Endothelial cell of umbilical vein (primary cell): ENCODE results near the gene LPIN2. TPM values are rescaled to one million over a fixed set of nuclear protein-coding genes. Genes with fewer than 3 reads are reported as not detected.

ENCODE experiments used
- BruUV-seq: library from RNA; stranded (reverse); fragments of 400-500 nt; replicated peaks from 2 replicates; lab custom pipeline; 2021; lab: Mats Ljungman, UMichigan
- CTCF ChIA-PET: fragments of 300-600, 350-600 bp; sonication (Branson Sonifier 250); formaldehyde crosslinking; loops from one replicate; lab custom pipeline; 2021; ENCODE audit warnings: antibody characterized with exemption, inconsistent platforms; lab: Charles Lee
- POLR2A ChIA-PET: fragments of 300-600, 350-600 bp; sonication (Branson Sonifier 250); formaldehyde crosslinking; loops from one replicate; lab custom pipeline; 2021; ENCODE audit warnings: antibody characterized with exemption, inconsistent platforms; lab: Charles Lee
- DNase-seq: peaks from one replicate; pipeline ENCODE4 v3.0.0-alpha.2; 2011; ENCODE audit warnings: low read depth, low spot score
- FAIRE-seq: peaks from 2 replicates; lab custom pipeline; 2011; peaks lifted over from hg19 to GRCh38; lab: Jason Lieb, UNC
- H2AFZ ChIP-seq: 2 replicates; pipeline ENCODE4 v1.6.0; 2012; ENCODE audit warnings: low read depth, low read length, control low read depth, inconsistent platforms
- H3K27ac ChIP-seq: 2 replicates; pipeline ENCODE4 v1.5.1; 2011; ENCODE audit warnings: low read depth, mild to moderate bottlenecking, control low read depth, low read length, moderate library complexity; ENCODE audit not compliant: insufficient read depth
- H3K27me3 ChIP-seq, 2 experiments: 2 replicates each; pipeline versions ENCODE4 v1.6.0 to v1.6.1; 2011; ENCODE audit warnings: low read length in 2 of 2, mixed read lengths in 1 of 2; ENCODE audit not compliant: control insufficient read depth in 2 of 2, insufficient read depth in 2 of 2
- H3K36me3 ChIP-seq, 2 experiments: 2 replicates in 1 of 2; 3 replicates in 1 of 2; pipeline ENCODE4 v1.5.1; 2011; ENCODE audit warnings: low read length in 2 of 2, mild to moderate bottlenecking in 1 of 2, moderate library complexity in 1 of 2; ENCODE audit not compliant: control insufficient read depth in 2 of 2, insufficient read depth in 2 of 2; ENCODE audit errors: extremely low read depth in 1 of 2
- H3K4me1 ChIP-seq: 3 replicates; pipeline ENCODE4 v1.5.1; 2011; ENCODE audit warnings: mild to moderate bottlenecking, low read length; ENCODE audit not compliant: control insufficient read depth, insufficient read depth; ENCODE audit errors: extremely low read depth
- H3K4me2 ChIP-seq: 2 replicates; pipeline ENCODE4 v1.6.1; 2011; ENCODE audit warnings: low read length, control low read depth, mixed read lengths; ENCODE audit not compliant: insufficient read depth
- H3K4me3 ChIP-seq, 3 experiments: fragments of 200-600 bp in 1 of 3; sonication (generic), shearing (Covaris generic) in 1 of 3; replicated peaks in 1 of 3; 2 replicates each; pipeline ENCODE4 v1.5.1; 2011 to 2016; ENCODE audit warnings: control low read depth in 3 of 3, low read length in 3 of 3, mild to moderate bottlenecking in 2 of 3, inconsistent platforms in 1 of 3, low read depth in 1 of 3, moderate library complexity in 1 of 3; ENCODE audit not compliant: insufficient read depth in 1 of 3
- H3K79me2 ChIP-seq: 2 replicates; pipeline ENCODE4 v1.6.0; 2012; ENCODE audit warnings: low read length, inconsistent platforms; ENCODE audit not compliant: control insufficient read depth, insufficient read depth
- H3K9ac ChIP-seq: replicated peaks from 2 replicates; pipeline ENCODE3; 2011; ENCODE audit warnings: low read length, control low read depth; ENCODE audit not compliant: insufficient read depth; ENCODE audit errors: extremely low read depth
- H3K9me1 ChIP-seq: replicated peaks from 3 replicates; pipeline ENCODE4 v1.6.0; 2011; ENCODE audit warnings: mild to moderate bottlenecking, low read length; ENCODE audit not compliant: control insufficient read depth, insufficient read depth; ENCODE audit errors: extremely low read depth
- H3K9me3 ChIP-seq: replicated peaks from 2 replicates; pipeline ENCODE4 v1.5.1; 2012; ENCODE audit warnings: low read length, inconsistent platforms; ENCODE audit not compliant: control insufficient read depth, insufficient read depth
- H4K20me1 ChIP-seq: replicated peaks from 2 replicates; pipeline ENCODE3; 2011; ENCODE audit warnings: mild to moderate bottlenecking, low read length; ENCODE audit not compliant: control insufficient read depth, insufficient read depth; ENCODE audit errors: extremely low read depth
- EZH2 ChIP-seq: IDR thresholded peaks from 2 replicates; pipeline ENCODE4 v1.6.1; 2012; ENCODE audit warnings: borderline replicate concordance, low read depth, mild to moderate bottlenecking, moderate library complexity, low read length, inconsistent platforms; ENCODE audit not compliant: severe bottlenecking
- FOS ChIP-seq: IDR thresholded peaks from 2 replicates; pipeline ENCODE4 v1.6.1; 2011; ENCODE audit warnings: mild to moderate bottlenecking, low read length, moderate library complexity, borderline replicate concordance; ENCODE audit not compliant: insufficient read depth
- POLR2AphosphoS5 ChIP-seq: IDR thresholded peaks from 2 replicates; pipeline ENCODE4 v1.6.1; 2012; ENCODE audit warnings: low read depth, mild to moderate bottlenecking, control low read depth, low read length, moderate library complexity; ENCODE audit not compliant: insufficient read depth
- dilution Hi-C: fragments of 300-500 bp; cut with MboI; formaldehyde crosslinking; loops from one replicate; pipeline ENCODE4 v1.15.0; 2019; ENCODE audit warnings: low sequenced_read_pairs; ENCODE audit not compliant: extremely low pct_ligation_motif_present
- intact Hi-C: fragments of 100-400 bp; cut with micrococcal nuclease; formaldehyde crosslinking; loops from one replicate; pipeline ENCODE4 v1.10.0; 2022
- polyA plus RNA-seq, 4 experiments: library from polyadenylated mRNA; depleted of rRNA in 3 of 4; stranded (reverse) in 3 of 4; unstranded in 1 of 4; fragments of >200 nt; gene quantifications; 2 replicates each; pipeline versions ENCODE4 v1.2.1 to v1.2.3, GENCODE V29; 2011 to 2012; ENCODE audit warnings: missing spikeins in 1 of 4
- total RNA-seq: library from RNA; stranded (reverse); gene quantifications from 2 replicates; pipeline ENCODE4 v1.2.3, GENCODE V29; 2021

LPIN2 gene
- total and polyA plus RNA-seq, 2 donors (not counting 3 experiments of a cell fraction or from before 2014, with no cell fraction given): 14.7 to 24.4 TPM

- Histone ChIP-seq H3K4me1 (no peaks in the 10 kb centered on the region), H3K9me1 (no peaks in the 10 kb centered on the region), H3K27me3 (no peaks in the 10 kb centered on the region), H3K9me3 (no peaks in the 10 kb centered on the region), H3K4me2 (no peak overlapping the region), H3K27ac (no peak overlapping the region), H3K9ac (no peak overlapping the region), H4K20me1 (no peaks in the 10 kb centered on the region), H3K4me3 (no peak overlapping the region), H3K79me2 (no peaks in the 10 kb centered on the region), H2AFZ (no peak overlapping the region), H3K36me3 (no peaks in the 10 kb centered on the region)
- no TSS peak for BruUV-seq
- no peak for DNase-seq
- intact Hi-C loops: no loop called here
- POLR2A ChIA-PET: no interaction called here
- TF ChIP-seq EZH2: no peak
- CTCF ChIA-PET: interaction anchor here (1.1 to 2.2 kb wide), 2 partner anchors 9 to 97 kb away, joined by 3 to 5 read pairs; no protein-coding TSS in a partner anchor
- FAIRE-seq: no peak
- dilution Hi-C loops: no loop called here
Observed at GRCh38 chr18:3054214-3054613, 41.3 kb upstream of the LPIN2 start.

GRCh38 chr18:3053081-3053480 is 40.1 kb upstream of the LPIN2 start:
- CTCF ChIA-PET: interaction anchor here (1.8 kb wide), 1 partner anchor 10 kb away, joined by 6 read pairs; no protein-coding TSS in a partner anchor
- intact Hi-C loops: no loop called here
- no peak for FAIRE-seq

More at GRCh38 chr18:3053081-3053480, 40.1 kb upstream of the LPIN2 start:
- no peaks in the 10 kb centered on the region for H4K20me1 ChIP-seq
- H3K4me1 ChIP-seq: no peaks in the 10 kb centered on the region
- no peaks in the 10 kb centered on the region for H3K79me2 ChIP-seq
- H3K4me3 ChIP-seq: no peak overlapping the region
- no peak overlapping the region for H3K9ac ChIP-seq
- no TSS peak for BruUV-seq
- H3K36me3 ChIP-seq: no peaks in the 10 kb centered on the region
- H3K27me3 ChIP-seq: no peaks in the 10 kb centered on the region
- no peaks in the 10 kb centered on the region for H3K9me1 ChIP-seq
- H2AFZ ChIP-seq: no peak overlapping the region
- no peak for TF ChIP-seq POLR2AphosphoS5
- TF ChIP-seq FOS: no peak
- no peak for TF ChIP-seq EZH2
- dilution Hi-C loops: no loop called here
- H3K9me3 ChIP-seq: no peaks in the 10 kb centered on the region
- no peak overlapping the region for H3K4me2 ChIP-seq
- DNase-seq: no peak
- no peak overlapping the region for H3K27ac ChIP-seq
- POLR2A ChIA-PET: no interaction called here
